Stimulated activated CD8-positive, alpha-beta memory T cell treated with anti-CD3 and anti-CD28 coated beads, Interleukin-2, amount 100 ng/mL, for 48 hours (primary cell): ENCODE results near the gene SPATA6.
A peak's percentile ranks its signal among the peaks of the same experiment; 100 is the strongest.
"Not testable (repeated sequence)": the region's sequence is repeated elsewhere in the genome, so short reads cannot be mapped to it uniquely, and the experiment has no call there.

ENCODE experiments used
- DNase-seq, 2 donors: peaks; one replicate each; pipeline ENCODE4 v3.0.0-alpha.2; 2020; ENCODE audit warnings: low read depth in 2 of 2

SPATA6 gene

DNA sequence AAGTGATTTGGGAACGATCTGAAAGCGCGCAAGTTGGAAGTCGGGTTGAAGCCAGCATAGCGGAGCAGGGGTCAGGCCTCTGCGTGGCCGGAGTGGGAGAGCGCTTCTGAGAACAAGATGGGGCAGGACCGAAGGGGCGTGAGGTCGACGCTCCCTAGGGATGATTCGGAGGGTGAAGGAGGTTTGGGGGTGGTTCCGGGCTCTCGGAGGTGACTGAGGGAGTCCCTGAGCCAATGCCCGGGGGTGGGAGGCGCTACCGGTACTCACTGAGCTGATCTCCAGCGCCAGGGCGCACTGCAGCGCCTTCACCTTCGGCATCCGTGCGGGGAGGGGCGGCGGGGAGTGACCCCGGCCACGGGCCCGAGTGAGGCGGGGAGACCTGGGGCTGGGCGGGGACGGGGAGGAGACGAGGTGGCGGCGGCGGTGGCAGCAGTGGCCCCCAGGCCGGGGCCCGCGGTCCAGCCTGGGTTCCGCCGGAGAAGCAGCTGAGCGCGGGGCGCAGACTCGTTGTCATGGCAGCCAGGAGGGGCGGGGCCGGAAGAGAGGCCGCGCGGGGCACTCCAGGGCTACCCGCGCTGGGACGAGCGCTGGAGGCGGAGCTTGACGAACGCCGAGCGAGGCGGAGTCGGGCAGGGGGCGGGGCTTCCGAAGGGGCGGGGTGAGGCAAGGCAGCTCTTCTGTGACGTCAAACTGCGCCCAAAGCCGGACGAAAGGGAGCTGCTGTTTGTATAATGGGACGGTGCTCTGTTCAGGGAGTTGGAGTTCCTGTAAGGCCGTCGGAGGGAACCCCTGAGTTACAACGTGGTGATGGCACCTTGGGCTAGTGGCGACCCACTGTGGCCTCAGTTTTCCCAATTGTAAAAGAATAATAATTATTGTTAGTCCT is at the start of gene SPATA6:
Gene SPATA6, minus strand, starts transcription at position 514 of the 886 bp plus-strand sequence. Its CDS starts 196 bp downstream, at position 318.
- peak; percentile 96 to 98 for DNase-seq

DNA sequence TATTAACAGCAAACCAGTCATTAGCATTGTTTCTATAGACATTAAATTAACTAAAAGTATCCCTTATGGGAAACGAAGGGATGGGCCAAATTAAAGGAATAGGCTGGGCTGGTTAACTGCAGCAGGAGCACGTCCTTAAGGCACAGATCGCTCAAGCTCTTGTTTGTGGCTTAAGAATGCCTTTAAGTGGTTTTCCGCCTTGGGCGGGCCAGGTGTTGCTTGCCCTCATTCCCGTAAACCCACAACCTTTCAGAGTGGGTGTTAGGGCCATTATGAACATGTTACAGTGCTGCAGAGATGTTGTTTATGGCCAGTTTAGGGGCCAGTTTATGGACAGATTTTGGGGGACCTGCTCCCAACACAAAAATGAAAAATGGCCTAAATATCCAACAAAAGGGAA is 47.9 kb upstream of the SPATA6 start:
- not testable (repeated sequence) for DNase-seq

DNA sequence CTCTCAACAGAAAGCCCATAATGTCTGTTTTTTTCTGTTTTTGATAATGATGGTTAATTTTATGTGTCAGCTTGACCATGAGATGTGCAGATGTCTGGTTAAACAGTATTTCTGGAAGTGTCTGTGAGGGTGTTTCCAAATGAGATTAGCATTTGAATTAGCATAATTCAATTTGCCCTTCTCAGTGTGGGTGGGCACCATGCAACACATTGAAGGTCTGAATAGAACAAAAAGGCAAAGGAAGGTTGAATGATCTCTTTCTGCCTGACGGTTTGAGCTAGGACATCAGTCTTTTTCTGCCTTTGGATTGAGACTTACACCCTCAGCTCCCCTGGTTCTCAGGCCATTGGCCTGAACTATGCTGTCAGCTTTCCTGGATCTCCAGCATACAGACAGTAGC is 34.9 kb upstream of the SPATA6 start:
- no peak for DNase-seq

DNA sequence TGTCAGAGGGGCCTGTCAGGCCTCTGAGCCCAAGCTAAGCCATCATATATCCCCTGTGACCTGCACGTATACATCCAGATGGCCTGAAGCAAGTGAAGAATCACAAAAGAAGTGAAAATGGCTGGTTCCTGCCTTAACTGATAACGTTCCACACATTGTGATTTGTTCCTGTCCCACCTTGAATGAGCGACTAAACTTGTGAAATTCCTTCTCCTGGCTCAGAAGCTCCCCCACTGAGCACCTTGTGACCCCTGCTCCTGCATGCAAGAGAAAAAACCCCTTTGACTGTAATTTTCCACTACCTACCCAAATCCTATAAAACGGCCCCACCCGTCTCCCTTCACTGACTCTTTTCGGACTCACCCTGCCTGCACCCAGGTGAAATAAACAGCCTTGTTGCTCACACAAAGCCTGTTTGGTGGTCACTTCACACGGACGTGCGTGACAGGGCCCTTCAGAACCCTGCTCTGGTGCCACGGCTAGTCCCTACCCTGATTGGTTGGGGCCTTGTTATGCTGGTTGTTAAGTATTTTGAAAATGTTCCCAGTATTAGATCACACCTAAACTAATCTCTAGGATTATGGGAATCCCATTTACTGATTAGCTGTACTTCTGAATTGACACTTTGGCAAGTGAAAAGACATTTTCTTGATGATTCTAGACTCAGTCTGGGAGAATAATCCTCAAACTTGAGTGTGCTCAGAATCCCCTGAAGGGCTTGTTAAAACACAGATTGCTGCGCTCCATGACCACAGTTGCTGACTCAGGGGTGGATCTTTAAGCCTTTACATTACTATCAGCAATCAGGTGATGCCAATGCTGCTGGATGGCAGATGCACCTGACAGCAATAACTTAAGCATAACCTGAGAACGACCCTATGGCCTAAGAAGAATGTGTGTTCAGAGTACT is 28.8 kb upstream of the SPATA6 start:
- no peak for DNase-seq

DNA sequence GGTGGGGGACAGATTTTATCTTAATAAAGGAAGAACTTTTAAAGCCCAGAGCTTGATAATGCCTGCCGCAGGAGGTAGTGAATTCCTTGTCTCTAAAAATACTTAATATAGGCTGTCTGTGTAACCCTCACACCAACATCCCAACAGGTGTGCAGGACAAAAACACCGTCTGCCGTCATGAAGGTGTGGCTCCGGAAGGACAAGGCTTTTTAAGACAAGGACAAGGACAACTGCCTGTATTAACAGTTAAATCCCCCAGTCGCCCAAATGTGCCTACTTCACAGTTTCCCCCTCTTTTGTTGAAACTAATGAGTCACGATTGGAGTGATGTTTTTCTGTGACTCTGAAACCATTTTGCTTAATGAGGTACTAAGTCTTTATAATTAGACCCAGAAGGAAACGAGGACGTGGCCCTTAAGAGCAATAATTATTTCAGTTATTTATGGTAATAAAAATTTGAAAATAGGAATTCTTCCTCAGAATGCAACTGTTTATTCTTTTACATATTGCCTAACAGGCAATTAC is 27.3 kb upstream of the SPATA6 start:
- no peak for DNase-seq

DNA sequence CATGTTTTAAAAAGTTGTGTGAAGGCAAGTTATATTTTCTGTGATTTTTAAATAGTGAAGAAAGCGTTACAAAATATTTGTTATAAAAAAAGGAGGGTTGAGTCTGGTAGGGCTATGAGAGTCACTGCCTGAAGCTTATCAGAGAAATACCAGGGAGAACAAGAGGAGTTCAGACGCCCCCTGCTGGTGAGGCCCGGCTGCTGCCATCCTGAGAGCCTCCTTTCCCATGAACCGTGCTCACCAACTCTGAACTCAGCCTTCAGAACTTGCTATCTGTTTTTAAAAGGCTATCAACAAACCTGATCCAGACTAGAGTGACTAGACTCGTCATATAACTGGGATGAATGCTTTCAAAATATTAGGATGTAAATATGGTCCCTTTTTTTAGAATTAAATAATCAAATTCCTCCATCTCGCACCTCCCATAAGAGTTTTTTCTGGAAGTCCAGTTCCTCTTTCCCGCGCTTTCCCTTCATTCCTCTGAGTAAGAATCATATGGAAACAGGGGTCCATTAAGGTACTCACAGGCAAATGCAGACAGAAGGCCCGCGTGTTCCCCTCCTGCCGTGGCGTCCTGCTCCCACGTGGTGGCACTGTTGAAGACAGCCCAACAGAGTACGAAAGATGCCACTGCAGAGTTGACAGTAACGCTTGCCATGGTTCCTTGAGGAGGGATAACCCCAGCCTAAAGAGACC is 26.2 kb upstream of the SPATA6 start:
- peak; percentile 44 to 64 for DNase-seq

DNA sequence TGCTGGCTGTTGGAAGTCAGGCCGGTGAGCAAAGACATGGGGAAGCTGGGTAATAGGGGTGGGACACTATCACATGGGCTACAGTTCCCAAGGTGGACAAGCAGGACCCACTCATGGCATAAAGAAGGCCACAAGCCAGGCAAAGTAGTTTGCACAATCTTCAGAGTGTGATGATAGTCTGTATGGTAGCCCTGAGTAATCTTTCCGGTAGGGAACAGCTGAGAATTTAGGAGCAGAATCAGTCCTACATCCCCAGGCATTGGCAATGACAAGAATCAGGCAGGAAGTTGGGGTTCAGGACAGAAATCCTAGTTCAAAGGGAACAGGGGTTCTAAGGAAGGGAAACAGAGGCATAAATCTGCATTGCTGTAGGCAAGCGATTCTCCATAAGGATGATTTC is 23.9 kb upstream of the SPATA6 start:
- DNase-seq, result no peak

DNA sequence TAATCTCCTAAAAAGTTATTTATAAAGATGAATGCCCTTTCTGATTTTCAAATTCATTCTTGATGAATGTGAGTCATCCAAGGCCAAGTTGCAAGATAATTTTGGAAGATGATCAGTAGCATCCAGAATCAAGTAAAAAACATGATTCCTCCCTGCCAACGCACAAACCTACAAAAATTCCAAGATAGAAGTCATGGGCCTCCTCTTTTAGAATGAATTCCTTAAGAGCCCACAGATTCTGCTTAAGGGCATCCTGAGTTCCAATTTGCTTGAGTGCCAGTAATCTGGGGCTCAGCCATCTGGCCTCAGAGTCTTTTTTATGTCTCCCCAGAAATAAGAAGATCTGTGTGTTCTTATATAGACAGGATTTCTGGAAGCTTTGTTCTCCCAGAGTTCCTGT is 23.2 kb upstream of the SPATA6 start:
- DNase-seq, result no peak

DNA sequence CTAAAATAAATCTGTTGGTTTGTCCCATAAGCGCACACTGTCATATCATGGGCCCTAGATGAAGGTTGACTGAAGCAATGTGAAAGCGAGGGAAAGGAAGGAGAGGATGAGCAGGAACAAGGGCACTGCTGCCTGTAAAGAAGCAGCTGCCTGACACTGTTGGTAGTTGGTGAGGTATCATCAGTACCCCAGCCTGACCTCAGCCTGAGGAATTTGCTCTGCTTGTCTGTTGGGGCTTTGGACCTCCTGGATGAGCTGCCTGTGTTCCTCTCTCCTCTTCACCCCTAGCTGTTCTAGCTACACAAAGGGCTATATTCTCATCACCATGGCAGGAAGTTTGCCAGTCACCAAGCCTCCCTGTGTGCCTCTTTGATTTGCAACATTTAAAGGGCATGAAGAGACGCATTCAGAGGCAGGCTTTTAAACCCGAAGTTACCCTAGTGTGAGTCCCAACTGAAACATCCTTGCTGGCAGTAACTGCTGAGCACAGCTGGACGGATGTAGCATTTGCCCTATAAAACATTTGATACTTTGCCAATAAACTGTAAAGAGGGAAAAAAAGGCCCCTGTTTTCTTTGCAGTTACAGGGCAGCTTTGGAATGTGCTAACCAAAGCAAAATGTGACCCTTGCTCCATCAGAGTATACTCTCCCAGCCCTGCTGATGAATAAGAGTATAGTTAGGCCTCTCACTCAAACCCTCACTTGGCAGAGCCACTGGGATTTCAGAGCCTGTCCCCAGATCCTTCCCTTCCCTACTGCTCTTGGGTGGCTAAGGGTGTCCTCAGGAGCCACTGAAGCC is 22.2 kb upstream of the SPATA6 start:
- no peak for DNase-seq

DNA sequence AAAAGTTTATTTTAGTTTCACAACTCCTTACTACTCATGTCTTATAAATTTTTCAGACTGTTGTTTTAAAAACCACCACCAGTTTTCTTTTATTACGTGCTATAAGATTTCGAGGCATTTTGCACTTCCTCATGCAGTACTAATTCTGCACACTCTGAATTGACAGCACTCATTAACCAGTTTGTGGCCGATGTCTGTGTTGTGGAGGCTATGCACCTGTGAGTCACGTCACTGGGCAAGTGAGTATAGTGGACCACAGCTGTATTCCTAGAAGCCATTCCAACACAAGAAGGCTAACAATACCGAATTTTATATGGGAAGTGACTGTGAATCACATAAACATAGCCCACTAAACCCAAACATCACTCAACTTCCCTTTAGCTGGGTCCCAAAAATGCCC is 21.0 kb upstream of the SPATA6 start:
- no peak for DNase-seq

DNA sequence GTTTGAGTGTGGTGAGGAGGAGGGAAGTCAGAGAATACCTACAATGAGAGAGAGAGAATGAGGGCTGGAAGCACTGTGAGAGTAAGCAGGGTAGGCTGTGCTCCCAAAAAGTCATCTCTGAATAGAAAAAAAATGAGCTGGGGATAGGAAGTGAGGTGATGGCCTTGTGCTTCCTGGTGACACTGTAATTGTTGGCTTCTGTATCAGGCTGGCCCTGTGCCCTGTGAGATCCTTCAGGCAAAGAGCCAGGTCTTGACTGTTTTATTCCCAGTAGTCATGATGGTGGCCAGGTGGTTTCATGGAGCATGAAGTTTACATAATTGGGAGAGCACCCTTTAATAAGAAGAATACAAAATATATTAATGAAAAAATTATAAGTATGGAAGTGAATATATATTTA is 20.4 kb upstream of the SPATA6 start:
- DNase-seq, result no peak

DNA sequence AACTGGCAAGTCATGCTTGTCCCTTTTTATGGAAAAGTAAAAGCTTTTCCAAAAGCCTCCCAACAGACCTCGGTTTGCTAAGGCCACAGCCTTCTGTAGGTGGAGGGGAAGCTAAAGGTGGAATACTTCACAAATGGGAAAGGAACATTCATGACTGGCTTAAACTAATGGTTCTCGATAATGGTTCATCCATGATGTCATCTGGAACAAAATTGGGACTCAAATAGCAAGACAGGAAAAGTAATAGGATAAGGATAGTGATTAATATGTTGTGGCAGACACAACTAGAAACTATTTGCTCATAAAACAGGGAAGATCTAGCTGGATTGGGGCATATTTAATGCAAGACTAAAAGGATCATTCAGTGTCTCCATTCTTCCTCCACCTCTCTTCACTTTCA is 16.7 kb upstream of the SPATA6 start:
- no peak for DNase-seq

DNA sequence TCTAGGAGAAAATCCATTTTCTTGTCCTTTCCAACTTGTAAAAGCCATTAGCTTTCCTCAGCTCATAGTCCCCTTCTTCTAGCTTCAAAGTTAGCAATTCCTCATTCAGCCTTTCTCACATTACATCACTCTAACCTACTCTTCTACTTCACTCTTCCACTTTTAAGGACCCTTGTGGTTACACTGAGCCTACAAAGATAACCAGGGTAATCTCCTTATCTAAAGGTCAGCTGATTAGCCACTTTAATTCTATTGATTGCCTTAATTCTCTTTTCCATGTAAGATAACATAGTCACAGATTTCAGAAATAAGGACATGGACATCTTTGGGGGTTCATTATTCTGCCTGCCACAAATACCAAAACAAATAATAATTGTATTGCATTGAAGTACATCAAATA is 8.5 kb upstream of the SPATA6 start:
- no peak for DNase-seq

DNA sequence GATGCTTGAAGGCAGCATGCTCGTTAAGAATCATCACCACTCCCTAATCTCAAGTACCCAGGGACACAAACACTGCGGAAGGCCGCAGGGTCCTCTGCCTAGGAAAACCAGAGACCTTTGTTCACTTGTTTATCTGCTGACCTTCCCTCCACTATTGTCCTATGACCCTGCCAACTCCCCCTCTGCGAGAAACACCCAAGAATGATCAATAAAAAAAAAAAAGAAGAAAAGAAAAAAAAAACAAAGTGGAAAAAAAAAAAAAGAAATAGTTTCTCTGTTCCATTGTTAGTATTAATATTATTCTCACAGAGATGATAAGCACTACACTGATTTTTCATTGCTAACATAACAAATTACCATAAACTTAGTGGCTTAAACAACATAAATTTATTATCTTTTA is 8.0 kb upstream of the SPATA6 start:
- not testable (repeated sequence) for DNase-seq

DNA sequence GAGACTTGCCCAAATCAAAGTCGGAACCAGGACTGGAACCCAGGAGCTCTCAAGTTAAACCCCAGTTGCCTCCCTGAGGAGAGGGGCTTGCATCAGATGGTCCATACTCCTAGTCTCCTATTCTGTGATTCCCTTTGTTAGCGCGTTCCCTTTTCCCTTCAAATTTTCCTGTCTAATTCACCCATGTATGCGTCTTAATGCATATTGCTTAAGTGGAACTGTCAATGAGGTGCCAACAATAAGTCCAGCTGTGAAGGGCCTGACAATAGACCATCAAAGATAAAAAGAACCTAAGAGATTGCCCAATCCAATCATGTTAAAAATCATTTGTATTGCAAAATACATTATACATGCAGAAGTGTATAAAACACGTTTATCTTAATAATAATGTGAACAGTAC is 634 bp upstream of the SPATA6 start:
- DNase-seq, result no peak

DNA sequence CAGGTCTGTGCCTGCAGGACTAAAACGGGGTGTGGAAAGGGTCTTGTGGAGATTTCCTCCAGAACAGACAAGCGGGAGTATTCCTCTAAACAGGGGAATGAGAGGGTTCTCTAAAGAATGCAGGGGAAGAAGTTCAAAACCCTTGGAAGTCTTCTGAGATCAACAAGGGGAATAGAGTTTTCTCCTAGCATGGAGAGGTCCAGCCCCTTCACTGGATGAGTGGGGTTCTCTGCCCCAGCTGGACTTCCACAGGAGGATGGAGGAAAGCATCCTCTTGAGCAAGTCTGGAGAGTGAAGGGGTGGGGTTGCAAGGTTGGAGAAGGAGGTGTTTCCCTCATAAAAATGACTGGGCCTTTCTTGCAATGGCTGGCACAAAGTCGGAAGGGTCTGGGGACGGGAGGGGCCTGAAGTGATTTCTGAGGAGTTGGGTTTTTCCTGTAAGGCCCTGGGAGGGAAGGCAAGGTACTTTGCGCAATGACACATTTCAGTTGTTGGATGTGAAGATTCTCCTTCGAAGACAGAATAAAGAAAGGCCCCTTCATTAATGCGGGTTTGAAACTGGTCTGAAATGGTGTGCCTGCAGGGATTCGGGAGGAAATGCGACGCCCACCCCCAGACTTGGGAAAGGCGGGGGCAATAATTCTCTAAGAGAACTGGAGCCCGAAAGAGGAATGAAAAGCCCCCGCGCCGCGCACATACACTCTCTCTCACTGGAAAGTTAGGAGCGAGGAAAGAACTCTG is 884 bp downstream of the SPATA6 start:
- DNase-seq, result no peak

DNA sequence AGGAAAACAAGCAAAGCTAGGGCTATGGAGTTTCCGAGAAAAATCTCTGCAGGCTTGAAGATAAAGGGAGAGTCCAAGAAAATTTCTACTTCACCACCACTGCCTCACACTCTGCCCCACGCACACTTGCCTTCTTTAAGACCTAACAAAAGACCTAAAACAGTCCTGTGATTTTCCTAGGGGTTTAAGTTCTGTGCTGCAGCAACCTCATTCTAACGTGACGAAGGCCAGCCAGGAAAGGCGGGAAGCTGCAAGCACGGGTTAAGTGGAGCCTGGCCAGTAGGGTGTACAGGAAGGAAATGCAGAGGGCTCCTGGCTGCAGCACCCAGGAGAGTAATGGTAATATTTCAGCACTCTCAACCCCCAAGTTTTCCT is 1.5 kb downstream of the SPATA6 start:
- no peak for DNase-seq

DNA sequence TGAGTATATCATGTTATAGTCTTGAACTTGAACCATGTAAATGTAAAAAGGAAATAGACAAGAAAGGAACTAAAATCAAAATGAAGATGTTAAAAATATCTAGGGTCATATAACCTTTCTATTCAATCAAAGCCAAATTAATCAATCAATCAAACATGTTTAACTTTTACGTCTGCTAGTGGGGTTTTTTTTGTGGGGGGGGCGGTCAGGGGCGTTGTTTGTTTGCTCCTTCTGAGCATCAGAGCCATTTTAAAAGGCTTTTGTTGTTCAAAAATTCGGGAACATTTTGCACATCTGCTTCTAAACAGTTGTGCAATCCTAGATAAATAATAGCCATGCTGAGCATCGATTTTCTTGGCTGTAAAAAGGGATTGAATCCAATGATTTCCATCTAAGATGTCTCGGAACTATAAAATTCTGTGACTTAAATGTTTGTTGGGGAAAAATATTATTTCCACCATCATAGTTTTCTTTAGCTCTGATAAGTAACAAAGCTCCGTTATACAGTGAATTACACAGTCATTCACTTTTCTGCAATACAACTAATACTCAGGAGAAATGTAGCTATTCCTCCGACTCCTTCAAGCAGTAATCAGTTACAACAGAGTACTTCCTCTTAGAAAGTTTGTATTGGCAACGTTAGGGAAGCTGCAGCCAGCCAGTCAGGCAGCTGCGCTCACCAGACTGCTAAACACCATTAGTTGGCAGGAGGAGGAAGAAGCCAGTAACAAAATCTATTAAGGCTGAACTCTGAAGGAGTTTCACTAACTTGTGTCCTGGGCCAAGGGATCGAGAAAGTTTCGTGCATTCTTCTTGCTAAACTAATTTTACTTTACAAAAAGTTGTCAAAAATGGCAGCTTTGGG is 2.2 kb downstream of the SPATA6 start:
- no peak for DNase-seq

DNA sequence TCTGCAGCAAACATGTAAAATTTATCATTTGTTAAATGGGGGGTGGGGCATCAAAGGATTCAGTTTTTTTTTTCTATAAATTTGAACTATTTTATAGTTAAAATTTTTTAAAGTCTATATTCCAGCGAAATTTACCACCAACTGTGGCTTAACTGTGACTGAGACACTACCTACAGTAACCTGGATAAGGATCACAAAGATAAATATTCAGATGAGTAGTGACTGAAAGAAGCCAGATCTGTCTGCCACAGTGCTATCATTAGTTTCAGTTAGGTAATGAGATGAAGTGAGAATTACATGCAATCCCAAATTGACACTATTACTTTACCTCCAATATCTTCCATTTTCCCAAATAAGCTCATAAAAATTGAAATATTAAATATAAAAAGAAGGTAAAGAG is 5.4 kb downstream of the SPATA6 start:
- no peak for DNase-seq
